WI38 (cell line): ENCODE data around the gene GOLGA6B.

Experiments
- H3K4me3 ChIP-seq: 2 replicates; pipeline ENCODE4 v1.5.1; 2011; ENCODE audit warnings: low read depth, mild to moderate bottlenecking, control low read depth, low read length
- CTCF ChIP-seq: IDR thresholded peaks from 2 replicates; pipeline ENCODE4 v1.5.1; 2012; ENCODE audit warnings: low read depth, mild to moderate bottlenecking, control low read depth, low read length

The GOLGA6B gene

GRCh38 chr15:72682772-72683171 is 28.3 kb downstream of the GOLGA6B start:
- H3K4me3 ChIP-seq = no peak overlapping the region
- TF ChIP-seq CTCF = no peak

- peak overlapping the region; percentile 87 for H3K4me3 ChIP-seq
- TF ChIP-seq CTCF = no peak
These were observed 30.9 kb downstream of the GOLGA6B start for GRCh38 chr15:72685301-72685924.

GRCh38 chr15:72685925-72686794 is 31.7 kb downstream of the GOLGA6B start, which contains the start of the genes BBS4 and HIGD2B:
BBS4 (plus strand) TSS chr15:72686207; CDS start chr15:72686228, 21 bp downstream.
HIGD2B (minus strand) TSS chr15:72686182; CDS start chr15:72676374, 9,808 bp downstream.
- TF ChIP-seq CTCF = no peak
- H3K4me3 ChIP-seq = peak within 1 kb of the TSS; percentile 87

- H3K4me3 ChIP-seq = no peak overlapping the region
- no peak for TF ChIP-seq CTCF
These were observed 34.2 kb downstream of the GOLGA6B start for GRCh38 chr15:72688697-72689096.

GRCh38 chr15:72690938-72691337 is 36.4 kb downstream of the GOLGA6B start:
- no peak for TF ChIP-seq CTCF
- H3K4me3 ChIP-seq = no peak overlapping the region

GRCh38 chr15:72698938-72699337 is 44.4 kb downstream of the GOLGA6B start:
- no peak for TF ChIP-seq CTCF

GRCh38 chr15:72700076-72700475 is 45.6 kb downstream of the GOLGA6B start:
- H3K4me3 ChIP-seq = no peak overlapping the region
- TF ChIP-seq CTCF = no peak

More at GRCh38 chr15:72698938-72699337, 44.4 kb downstream of the GOLGA6B start:
- no peak overlapping the region for H3K4me3 ChIP-seq
